ENCODE results near the gene TACC2.

TACC2 gene

DNA sequence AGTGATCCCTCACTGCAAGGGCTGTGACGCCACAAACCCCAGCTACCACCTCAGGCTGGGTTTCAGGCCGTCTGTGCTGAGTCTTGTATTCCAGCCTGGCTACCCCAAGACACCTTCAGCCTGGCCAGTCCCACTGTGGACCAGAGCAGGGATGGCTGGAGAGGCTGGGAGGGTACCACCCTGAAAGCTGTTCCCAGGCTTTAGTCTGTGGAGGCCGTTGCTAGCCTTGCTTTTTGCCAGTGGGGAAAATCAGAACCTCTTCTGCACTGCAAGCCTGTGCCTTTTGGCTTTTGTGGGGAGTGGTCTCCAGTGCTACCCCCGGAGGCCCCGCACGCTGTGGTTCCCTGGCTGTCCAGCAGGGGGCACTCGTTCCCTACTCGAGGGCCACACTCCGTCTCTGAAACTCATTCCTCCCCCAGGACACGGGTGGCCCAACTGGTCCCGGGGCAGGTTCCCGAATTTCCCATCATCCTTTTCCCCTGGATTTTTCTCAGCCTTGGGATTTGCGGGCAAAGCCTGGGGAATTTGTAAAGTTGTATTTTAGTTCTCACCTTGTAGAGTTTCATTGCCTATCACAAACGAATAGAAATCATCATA, 153.8 kb downstream of the TACC2 start:
- Histone ChIP-seq H3K27ac (ENCODE audit: insufficient read depth, low read length, poor library complexity, severe bottlenecking) (no peak overlapping the region), H3K36me3 (ENCODE audit: control insufficient read depth, insufficient read depth, low read length) (no peaks in the 10 kb centered on the region), H3K9me3 (ENCODE audit: control insufficient read depth, low read length) (no peaks in the 10 kb centered on the region), H3K27me3 (replicated peaks; ENCODE audit: control insufficient read depth, insufficient read depth, low read length, poor library complexity, severe bottlenecking) (no peaks in the 10 kb centered on the region), H3K4me1 (ENCODE audit: control insufficient read depth, insufficient read depth, low read length, poor library complexity, severe bottlenecking) (no peaks in the 10 kb centered on the region), H3K4me3 (ENCODE audit: insufficient read depth, low read depth, low read length, poor library complexity, severe bottlenecking) (no peak overlapping the region)
- no peak for DNase-seq

- H3K36me3 ChIP-seq (ENCODE audit: control insufficient read depth, insufficient read depth, low read length) = no peaks in the 10 kb centered on the region
- no peak overlapping the region for H3K4me3 ChIP-seq (ENCODE audit: insufficient read depth, low read depth, low read length, poor library complexity, severe bottlenecking)
- no peak overlapping the region for H3K27ac ChIP-seq (ENCODE audit: insufficient read depth, low read length, poor library complexity, severe bottlenecking)
- H3K27me3 ChIP-seq (replicated peaks; ENCODE audit: control insufficient read depth, insufficient read depth, low read length, poor library complexity, severe bottlenecking) = no peaks in the 10 kb centered on the region
- no peaks in the 10 kb centered on the region for H3K9me3 ChIP-seq (ENCODE audit: control insufficient read depth, low read length)
- DNase-seq = no peak
- H3K4me1 ChIP-seq (ENCODE audit: control insufficient read depth, insufficient read depth, low read length, poor library complexity, severe bottlenecking) = no peaks in the 10 kb centered on the region
Measured at GRCh38 chr10:122143238-122143841, 154.4 kb downstream of the TACC2 start.

DNA sequence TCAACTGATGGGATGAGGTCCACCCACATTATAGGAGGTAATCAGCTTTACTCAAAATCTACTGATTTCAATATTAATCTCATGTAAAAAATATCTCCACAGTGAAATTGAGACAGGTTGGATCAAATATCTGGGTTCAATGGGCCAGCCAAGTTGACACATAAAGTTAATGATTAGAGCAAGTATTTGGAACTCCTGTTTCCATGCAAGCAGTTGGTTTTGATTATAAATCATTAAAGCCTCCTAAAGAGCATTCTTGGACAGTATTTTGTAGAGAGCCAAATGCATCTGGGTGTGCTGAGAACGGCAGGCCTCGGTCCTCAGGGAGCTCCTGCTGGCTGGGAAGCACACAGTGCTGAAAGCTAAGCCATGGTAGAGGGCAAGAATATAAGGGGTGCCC, 155.2 kb downstream of the TACC2 start:
- no peak overlapping the region for H3K4me3 ChIP-seq (ENCODE audit: insufficient read depth, low read depth, low read length, poor library complexity, severe bottlenecking)
- no peak overlapping the region for H3K27ac ChIP-seq (ENCODE audit: insufficient read depth, low read length, poor library complexity, severe bottlenecking)
- no peak for DNase-seq
- no peaks in the 10 kb centered on the region for H3K4me1 ChIP-seq (ENCODE audit: control insufficient read depth, insufficient read depth, low read length, poor library complexity, severe bottlenecking)
- no peaks in the 10 kb centered on the region for H3K27me3 ChIP-seq (replicated peaks; ENCODE audit: control insufficient read depth, insufficient read depth, low read length, poor library complexity, severe bottlenecking)
- H3K36me3 ChIP-seq (ENCODE audit: control insufficient read depth, insufficient read depth, low read length) = no peaks in the 10 kb centered on the region
- no peaks in the 10 kb centered on the region for H3K9me3 ChIP-seq (ENCODE audit: control insufficient read depth, low read length)

DNA sequence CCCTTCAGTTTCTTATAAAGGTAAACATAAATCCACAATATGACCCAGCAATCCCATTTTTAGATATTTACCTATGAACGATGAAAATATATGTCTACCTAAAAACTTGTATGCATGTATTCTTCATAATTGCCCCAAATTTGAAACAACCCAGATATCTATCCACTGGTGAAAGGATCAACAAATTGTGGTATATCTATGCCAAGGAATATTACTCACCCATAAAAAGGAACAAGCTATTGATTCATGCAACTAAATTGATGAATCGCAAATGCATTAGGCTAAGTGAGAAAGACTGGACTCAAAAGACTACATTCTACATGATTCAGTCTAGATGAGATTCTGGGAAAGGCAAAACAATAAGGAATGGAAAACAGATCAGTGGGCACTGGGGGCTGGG, 156.2 kb downstream of the TACC2 start:
- Histone ChIP-seq H3K4me1 (ENCODE audit: control insufficient read depth, insufficient read depth, low read length, poor library complexity, severe bottlenecking) (no peaks in the 10 kb centered on the region), H3K9me3 (ENCODE audit: control insufficient read depth, low read length) (no peaks in the 10 kb centered on the region), H3K27me3 (replicated peaks; ENCODE audit: control insufficient read depth, insufficient read depth, low read length, poor library complexity, severe bottlenecking) (no peaks in the 10 kb centered on the region), H3K27ac (ENCODE audit: insufficient read depth, low read length, poor library complexity, severe bottlenecking) (no peak overlapping the region), H3K4me3 (ENCODE audit: insufficient read depth, low read depth, low read length, poor library complexity, severe bottlenecking) (no peak overlapping the region), H3K36me3 (ENCODE audit: control insufficient read depth, insufficient read depth, low read length) (no peaks in the 10 kb centered on the region)
- no peak for DNase-seq

- Histone ChIP-seq H3K27ac (ENCODE audit: insufficient read depth, low read length, poor library complexity, severe bottlenecking) (no peak overlapping the region), H3K4me1 (ENCODE audit: control insufficient read depth, insufficient read depth, low read length, poor library complexity, severe bottlenecking) (no peaks in the 10 kb centered on the region), H3K36me3 (ENCODE audit: control insufficient read depth, insufficient read depth, low read length) (no peaks in the 10 kb centered on the region), H3K27me3 (replicated peaks; ENCODE audit: control insufficient read depth, insufficient read depth, low read length, poor library complexity, severe bottlenecking) (no peaks in the 10 kb centered on the region), H3K9me3 (ENCODE audit: control insufficient read depth, low read length) (no peaks in the 10 kb centered on the region), H3K4me3 (ENCODE audit: insufficient read depth, low read depth, low read length, poor library complexity, severe bottlenecking) (no peak overlapping the region)
- DNase-seq = no peak
Measured at GRCh38 chr10:122147663-122148062, 158.7 kb downstream of the TACC2 start.

GRCh38 chr10:122148876-122149560, 160.1 kb downstream of the TACC2 start:
- no peak overlapping the region for H3K4me3 ChIP-seq (ENCODE audit: insufficient read depth, low read depth, low read length, poor library complexity, severe bottlenecking)
- no peak for DNase-seq
- H3K36me3 ChIP-seq (ENCODE audit: control insufficient read depth, insufficient read depth, low read length) = no peaks in the 10 kb centered on the region
- H3K4me1 ChIP-seq (ENCODE audit: control insufficient read depth, insufficient read depth, low read length, poor library complexity, severe bottlenecking) = no peaks in the 10 kb centered on the region
- no peak overlapping the region for H3K27ac ChIP-seq (ENCODE audit: insufficient read depth, low read length, poor library complexity, severe bottlenecking)
- H3K9me3 ChIP-seq (ENCODE audit: control insufficient read depth, low read length) = no peaks in the 10 kb centered on the region
- H3K27me3 ChIP-seq (replicated peaks; ENCODE audit: control insufficient read depth, insufficient read depth, low read length, poor library complexity, severe bottlenecking) = no peaks in the 10 kb centered on the region

- H3K27ac ChIP-seq (ENCODE audit: insufficient read depth, low read length, poor library complexity, severe bottlenecking) = no peak overlapping the region
- H3K27me3 ChIP-seq (replicated peaks; ENCODE audit: control insufficient read depth, insufficient read depth, low read length, poor library complexity, severe bottlenecking) = no peaks in the 10 kb centered on the region
- H3K4me3 ChIP-seq (ENCODE audit: insufficient read depth, low read depth, low read length, poor library complexity, severe bottlenecking) = no peak overlapping the region
Measured at GRCh38 chr10:122149561-122150505, 160.9 kb downstream of the TACC2 start.

GRCh38 chr10:122151121-122151694, 162.2 kb downstream of the TACC2 start:
- H3K27me3 ChIP-seq (replicated peaks; ENCODE audit: control insufficient read depth, insufficient read depth, low read length, poor library complexity, severe bottlenecking) = no peaks in the 10 kb centered on the region
- H3K4me3 ChIP-seq (ENCODE audit: insufficient read depth, low read depth, low read length, poor library complexity, severe bottlenecking) = no peak overlapping the region
- H3K4me1 ChIP-seq (ENCODE audit: control insufficient read depth, insufficient read depth, low read length, poor library complexity, severe bottlenecking) = no peaks in the 10 kb centered on the region
- no peaks in the 10 kb centered on the region for H3K9me3 ChIP-seq (ENCODE audit: control insufficient read depth, low read length)
- no peak for DNase-seq
- no peaks in the 10 kb centered on the region for H3K36me3 ChIP-seq (ENCODE audit: control insufficient read depth, insufficient read depth, low read length)
- no peak overlapping the region for H3K27ac ChIP-seq (ENCODE audit: insufficient read depth, low read length, poor library complexity, severe bottlenecking)

More at GRCh38 chr10:122149561-122150505, 160.9 kb downstream of the TACC2 start:
- H3K36me3 ChIP-seq (ENCODE audit: control insufficient read depth, insufficient read depth, low read length) = no peaks in the 10 kb centered on the region
- no peaks in the 10 kb centered on the region for H3K9me3 ChIP-seq (ENCODE audit: control insufficient read depth, low read length)
- no peaks in the 10 kb centered on the region for H3K4me1 ChIP-seq (ENCODE audit: control insufficient read depth, insufficient read depth, low read length, poor library complexity, severe bottlenecking)
- DNase-seq = no peak

GRCh38 chr10:122152544-122152943, 163.6 kb downstream of the TACC2 start:
- Histone ChIP-seq H3K9me3 (ENCODE audit: control insufficient read depth, low read length) (no peaks in the 10 kb centered on the region), H3K27ac (ENCODE audit: insufficient read depth, low read length, poor library complexity, severe bottlenecking) (no peak overlapping the region), H3K27me3 (replicated peaks; ENCODE audit: control insufficient read depth, insufficient read depth, low read length, poor library complexity, severe bottlenecking) (no peaks in the 10 kb centered on the region), H3K4me1 (ENCODE audit: control insufficient read depth, insufficient read depth, low read length, poor library complexity, severe bottlenecking) (no peaks in the 10 kb centered on the region), H3K4me3 (ENCODE audit: insufficient read depth, low read depth, low read length, poor library complexity, severe bottlenecking) (no peak overlapping the region), H3K36me3 (ENCODE audit: control insufficient read depth, insufficient read depth, low read length) (no peaks in the 10 kb centered on the region)
- no peak for DNase-seq
